HEK293T (cell line): Measurements from ENCODE around the gene HSPB6.

Experiments used
- CTCF ChIA-PET: fragments of 350-600 bp; formaldehyde crosslinking; extraction: SDS; loops from one replicate; lab custom pipeline; 2021; ENCODE audit warnings: antibody characterized with exemption, inconsistent platforms; lab: Yijun Ruan, JAX
- POLR2A ChIA-PET: fragments of 350-600 bp; formaldehyde crosslinking; extraction: SDS; loops from one replicate; lab custom pipeline; 2020; ENCODE audit warnings: antibody characterized with exemption, inconsistent platforms; lab: Yijun Ruan, JAX
- DNase-seq: peaks from one replicate; pipeline ENCODE4 v3.0.0; 2012; ENCODE audit warnings: mixed read lengths; ENCODE audit errors: extremely low spot score
- CTBP1 ChIP-seq: fragments of 450-650 bp; IDR thresholded peaks from 2 replicates; pipeline ENCODE4 v1.6.1; 2016; ENCODE audit warnings: borderline replicate concordance
- ELF4 ChIP-seq: fragments of 450-650 bp; IDR thresholded peaks from 2 replicates; pipeline ENCODE4 v1.6.1; 2017; ENCODE audit warnings: antibody characterized with exemption
- FOXA1 ChIP-seq: fragments of 450-650 bp; IDR thresholded peaks from 2 replicates; pipeline ENCODE4 v1.6.1; 2016; ENCODE audit warnings: mild to moderate bottlenecking
- FOXK2 ChIP-seq: fragments of 450-650 bp; IDR thresholded peaks from 2 replicates; pipeline ENCODE4 v1.6.1; 2016; ENCODE audit warnings: mild to moderate bottlenecking
- FOXM1 ChIP-seq: fragments of 450-650 bp; IDR thresholded peaks from 2 replicates; pipeline ENCODE4 v1.6.1; 2017; ENCODE audit warnings: mild to moderate bottlenecking, borderline replicate concordance
- HDGF ChIP-seq: fragments of 450-650 bp; IDR thresholded peaks from 2 replicates; pipeline ENCODE4 v1.6.1; 2017; ENCODE audit warnings: antibody characterized with exemption, borderline replicate concordance
- L3MBTL2 ChIP-seq: fragments of 450-650 bp; conservative IDR thresholded peaks from 2 replicates; pipeline ENCODE4 v1.6.1; 2016; ENCODE audit warnings: mild to moderate bottlenecking
- LEF1 ChIP-seq: fragments of 450-650 bp; IDR thresholded peaks from 2 replicates; pipeline ENCODE4 v1.6.1; 2017; ENCODE audit warnings: mild to moderate bottlenecking, borderline replicate concordance
- NFRKB ChIP-seq: fragments of 450-650 bp; IDR thresholded peaks from 2 replicates; pipeline ENCODE4 v1.6.1; 2016; ENCODE audit warnings: mild to moderate bottlenecking, moderate library complexity
- ZNF384 ChIP-seq: fragments of 450-650 bp; IDR thresholded peaks from 2 replicates; pipeline ENCODE4 v1.6.1; 2016
- TF ChIP-seq, protein P1 (sequence below): fragments of 450-650 bp; IDR thresholded peaks from 2 replicates; pipeline ENCODE4 v1.6.1; 2016

HSPB6 gene

DNA sequence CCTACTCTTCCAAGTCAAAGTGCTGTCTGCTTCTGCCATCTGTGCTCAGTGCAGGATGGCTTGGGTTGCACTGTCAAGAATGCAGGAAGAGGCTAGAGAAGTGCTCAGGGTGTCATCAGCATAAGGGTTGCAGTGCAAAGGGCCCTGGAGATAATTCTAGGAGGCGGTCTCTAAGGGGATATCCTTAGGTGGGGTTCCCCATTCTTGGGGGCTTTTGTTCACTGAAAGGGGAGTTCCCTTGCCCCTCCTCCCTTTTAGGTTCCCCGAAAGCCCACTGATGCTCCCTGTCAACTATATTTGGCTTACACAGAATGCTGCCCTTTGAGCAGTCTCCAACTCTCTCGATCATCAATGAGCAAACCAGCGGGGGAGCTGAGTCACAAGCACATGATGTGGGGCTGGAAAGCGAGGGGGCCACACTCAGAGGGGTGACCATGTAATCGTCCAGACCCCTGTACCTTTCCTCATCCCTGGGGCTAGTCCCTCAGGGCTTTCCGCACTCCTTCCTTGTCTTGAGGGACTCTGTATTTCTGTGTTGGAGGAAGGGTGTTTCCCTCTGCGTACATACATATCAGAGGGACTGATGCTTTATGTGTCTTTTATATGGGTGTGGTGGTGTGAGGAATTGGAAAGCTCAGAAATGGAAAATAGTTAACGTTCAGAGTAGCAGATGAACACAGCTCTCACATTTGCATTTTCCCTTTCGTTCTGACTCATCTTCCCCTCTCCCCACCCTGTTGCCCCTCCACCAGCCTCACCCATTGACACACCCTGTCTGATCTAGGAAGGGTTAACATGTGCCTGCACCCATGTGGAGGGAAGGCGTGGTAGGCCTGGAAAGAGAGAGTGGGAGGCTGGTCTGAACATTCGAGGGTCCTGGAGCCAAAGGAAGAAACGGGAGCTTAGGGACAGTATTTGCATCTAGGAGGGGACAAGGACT, 45.8 kb downstream of the HSPB6 start:
- ChIA-PET CTCF (interaction anchor here (0.9 kb wide), 1 partner anchor 8 kb away, joined by 4 read pairs; no protein-coding TSS in a partner anchor), POLR2A (interaction anchor here (0.7 to 1.0 kb wide), 2 partner anchors 9 to 37 kb away, joined by 3 read pairs; partner anchors contain the start of gene LIN37)
- TF ChIP-seq NFRKB: no peak
- DNase-seq: no peak

DNA sequence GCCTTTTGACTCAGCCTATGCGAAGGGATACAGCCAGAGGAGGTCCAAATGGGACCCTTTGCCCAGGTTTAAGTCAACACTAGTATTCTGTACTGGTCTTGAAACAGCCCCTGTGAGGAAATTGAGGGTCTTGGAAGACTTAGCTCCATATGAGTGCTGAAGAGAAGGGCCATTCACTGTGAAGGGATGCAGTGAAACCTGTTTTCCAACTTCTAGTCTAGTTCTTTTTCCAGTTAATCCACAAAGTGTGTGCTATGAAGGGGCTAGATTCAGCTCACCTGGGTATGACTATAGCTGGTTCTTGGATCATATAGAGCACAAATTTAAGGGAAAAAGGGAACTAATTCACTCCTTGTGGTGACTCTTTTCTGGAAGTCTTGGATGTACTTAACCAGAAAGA, 48.4 kb downstream of the HSPB6 start:
- ChIA-PET CTCF (no interaction called here), POLR2A (interaction anchor here (1.5 kb wide), 1 partner anchor 61 kb away, joined by 3 read pairs; the partner anchor contains the start of gene COX6B1)
- TF ChIP-seq LEF1 (no peak), FOXA1 (no peak), CTBP1 (no peak), L3MBTL2 (no peak), ZNF384 (no peak), HDGF (no peak), FOXK2 (no peak), ELF4 (no peak), FOXM1 (no peak)
- TF ChIP-seq, protein P1, sequence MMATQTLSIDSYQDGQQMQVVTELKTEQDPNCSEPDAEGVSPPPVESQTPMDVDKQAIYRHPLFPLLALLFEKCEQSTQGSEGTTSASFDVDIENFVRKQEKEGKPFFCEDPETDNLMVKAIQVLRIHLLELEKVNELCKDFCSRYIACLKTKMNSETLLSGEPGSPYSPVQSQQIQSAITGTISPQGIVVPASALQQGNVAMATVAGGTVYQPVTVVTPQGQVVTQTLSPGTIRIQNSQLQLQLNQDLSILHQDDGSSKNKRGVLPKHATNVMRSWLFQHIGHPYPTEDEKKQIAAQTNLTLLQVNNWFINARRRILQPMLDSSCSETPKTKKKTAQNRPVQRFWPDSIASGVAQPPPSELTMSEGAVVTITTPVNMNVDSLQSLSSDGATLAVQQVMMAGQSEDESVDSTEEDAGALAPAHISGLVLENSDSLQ: no peak
- no peak for DNase-seq
